Kidney tubule cell (primary cell): ENCODE measurements around the gene EEIG2.
"Not testable (repeated sequence)": the region's sequence is repeated elsewhere in the genome, so short reads cannot be mapped to it uniquely, and the experiment has no call there.

Experiments used
- DNase-seq: peaks from one replicate; pipeline ENCODE4 v3.0.0-alpha.2; 2018; ENCODE audit warnings: low spot score

EEIG2 gene

GRCh38 chr1:108559215-108560186 is at the start of gene EEIG2:
EEIG2 (plus strand) TSS chr1:108560100; CDS start chr1:108560429, 329 bp downstream.
- peak; percentile 88 for DNase-seq

- DNase-seq: no peak
These were observed 48.1 kb upstream of the EEIG2 start for GRCh38 chr1:108511764-108512163.

- peak; percentile 39 for DNase-seq
These were observed 47.5 kb upstream of the EEIG2 start for GRCh38 chr1:108512239-108513043.

GRCh38 chr1:108513044-108513415 is 46.9 kb upstream of the EEIG2 start:
- no peak for DNase-seq

DNA sequence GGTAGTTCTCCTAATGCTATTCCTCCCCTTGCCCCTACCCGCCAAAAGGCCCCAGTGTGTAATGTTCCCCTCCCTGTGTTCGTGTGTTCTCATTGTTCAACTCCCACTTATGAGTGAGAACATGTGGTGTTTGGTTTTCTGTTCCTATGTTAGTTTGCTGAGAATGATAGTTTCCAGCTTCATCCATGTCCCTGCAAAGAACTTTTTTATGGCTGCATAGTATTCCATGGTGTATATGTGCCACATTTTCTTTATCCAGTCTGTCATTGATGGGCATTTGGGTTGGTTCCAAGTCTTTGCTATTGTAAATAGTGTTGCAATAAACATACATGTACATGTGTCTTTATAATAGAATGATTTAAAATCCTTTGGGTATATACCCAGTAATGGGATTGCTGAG is 46.0 kb upstream of the EEIG2 start:
- DNase-seq: not testable (repeated sequence)

DNA sequence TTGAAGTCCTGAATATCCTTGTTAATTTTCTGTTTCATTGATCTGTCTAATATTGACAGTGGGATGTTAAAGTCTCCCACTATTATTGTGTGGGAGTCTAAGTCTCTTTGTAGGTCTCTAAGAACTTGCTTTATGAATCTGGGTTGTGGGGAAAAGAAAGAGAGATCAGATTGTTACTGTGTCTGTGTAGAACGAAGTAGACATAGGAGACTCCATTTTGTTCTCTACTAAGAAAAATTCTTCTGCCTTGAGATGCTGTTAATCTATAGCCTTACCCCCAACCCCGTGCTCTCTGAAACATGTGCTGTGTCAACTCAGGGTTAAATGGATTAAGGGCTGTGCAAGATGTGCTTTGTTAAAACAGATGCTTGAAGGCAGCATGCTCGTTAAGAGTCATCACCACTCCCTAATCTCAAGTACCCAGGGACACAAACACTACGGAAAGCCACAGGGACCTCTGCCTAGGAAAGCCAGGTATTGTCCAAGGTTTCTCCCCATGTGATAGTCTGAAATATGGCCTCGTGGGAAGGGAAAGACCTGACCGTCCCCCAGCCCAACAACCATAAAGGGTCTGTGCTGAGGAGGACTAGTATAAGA is 42.5 kb upstream of the EEIG2 start:
- not testable (repeated sequence) for DNase-seq

GRCh38 chr1:108521990-108522393 is 37.9 kb upstream of the EEIG2 start:
- DNase-seq: no peak

DNA sequence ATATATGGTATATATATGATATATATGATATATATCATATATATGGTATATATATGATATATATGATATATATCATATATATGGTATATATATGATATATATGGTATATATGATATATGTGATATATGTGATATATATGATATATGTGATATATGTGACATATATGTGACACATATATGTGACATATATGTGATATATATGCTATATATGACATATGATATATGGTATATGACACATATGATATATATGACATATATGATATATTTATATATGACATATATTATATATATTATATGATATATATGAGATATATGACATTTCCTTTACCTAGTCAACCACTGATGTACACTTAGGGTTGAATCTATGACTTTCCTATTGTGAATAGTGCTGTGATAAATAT is 36.1 kb upstream of the EEIG2 start:
- DNase-seq: no peak

DNA sequence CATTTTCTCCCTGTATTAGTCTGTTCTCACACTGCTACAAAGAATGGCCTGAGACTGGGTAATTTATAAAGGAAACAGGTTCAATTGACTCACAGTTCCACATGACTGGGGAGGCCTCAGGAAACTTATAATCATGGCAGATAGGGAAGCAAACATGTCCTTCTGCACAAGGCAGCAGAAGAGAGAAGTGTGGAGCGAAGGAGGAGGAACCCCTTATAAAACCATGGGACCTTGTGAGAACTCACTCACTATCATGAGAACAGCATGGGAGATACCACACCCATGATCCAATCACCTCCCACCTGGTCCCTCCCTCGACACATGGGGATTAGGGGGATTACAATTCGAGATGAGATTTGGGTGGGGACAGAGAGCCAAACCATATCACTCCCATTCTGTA is 35.2 kb upstream of the EEIG2 start:
- no peak for DNase-seq

DNA sequence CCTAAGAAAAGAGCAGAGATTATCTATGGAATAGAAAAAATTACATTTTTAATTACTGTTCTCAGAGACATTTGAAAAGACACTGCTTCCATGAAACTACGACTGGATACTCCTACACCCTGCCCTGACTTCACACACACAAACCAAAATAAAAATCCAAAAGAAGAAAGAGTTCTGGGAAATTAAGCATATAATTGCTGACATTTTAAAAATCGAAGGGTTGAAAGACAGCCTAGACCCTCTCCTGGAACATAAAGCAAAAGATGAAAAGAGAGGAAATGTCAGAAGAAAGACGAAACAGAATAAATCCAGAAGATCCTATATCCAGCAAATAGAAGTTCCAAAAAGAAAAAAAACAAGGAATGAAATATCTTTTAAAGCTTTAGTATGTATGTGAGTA is 32.8 kb upstream of the EEIG2 start:
- DNase-seq: no peak

DNA sequence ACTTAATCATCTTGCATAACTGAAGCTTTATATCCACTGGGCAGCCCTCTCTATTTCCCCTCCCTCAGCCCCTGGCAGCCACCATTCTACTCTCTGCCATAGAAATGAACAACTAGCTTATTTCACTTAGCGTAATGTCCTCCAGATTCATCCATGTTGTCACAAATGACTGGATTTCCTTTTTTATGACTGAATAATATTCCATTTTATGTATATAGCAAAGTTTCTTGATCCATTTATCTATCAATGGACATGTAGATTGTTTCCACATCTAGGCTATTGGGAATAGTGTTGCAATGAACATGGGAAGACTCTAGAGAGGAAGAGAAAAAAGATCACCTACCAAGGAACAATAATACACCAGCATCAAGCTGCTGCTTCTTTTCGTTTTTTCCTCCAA is 32.1 kb upstream of the EEIG2 start:
- no peak for DNase-seq

GRCh38 chr1:108531444-108531843 is 28.5 kb upstream of the EEIG2 start:
- DNase-seq: no peak

- no peak for DNase-seq
These were observed 27.2 kb upstream of the EEIG2 start for GRCh38 chr1:108532730-108533129.

- DNase-seq: no peak
These were observed 26.4 kb upstream of the EEIG2 start for GRCh38 chr1:108533351-108534083.

DNA sequence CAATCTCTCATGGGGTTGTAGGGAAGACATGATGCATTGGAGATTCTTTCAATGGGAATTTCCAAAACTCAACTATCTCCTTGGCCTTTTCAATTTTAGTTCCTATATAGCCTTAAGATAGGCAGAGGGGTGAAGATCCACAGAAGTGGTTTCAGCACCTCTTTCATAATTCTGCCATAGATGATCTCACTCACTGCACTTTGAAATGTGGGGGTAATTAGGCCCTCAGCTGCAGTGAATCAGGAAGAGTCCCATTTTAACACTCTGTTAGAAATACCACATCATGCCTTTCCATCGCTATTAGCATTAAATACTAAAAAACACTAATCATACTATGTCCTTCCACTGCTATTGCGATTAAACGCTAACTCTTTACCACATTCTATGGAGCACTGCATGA is 25.1 kb upstream of the EEIG2 start:
- no peak for DNase-seq

GRCh38 chr1:108535315-108535897 is 24.5 kb upstream of the EEIG2 start:
- not testable (repeated sequence) for DNase-seq

DNA sequence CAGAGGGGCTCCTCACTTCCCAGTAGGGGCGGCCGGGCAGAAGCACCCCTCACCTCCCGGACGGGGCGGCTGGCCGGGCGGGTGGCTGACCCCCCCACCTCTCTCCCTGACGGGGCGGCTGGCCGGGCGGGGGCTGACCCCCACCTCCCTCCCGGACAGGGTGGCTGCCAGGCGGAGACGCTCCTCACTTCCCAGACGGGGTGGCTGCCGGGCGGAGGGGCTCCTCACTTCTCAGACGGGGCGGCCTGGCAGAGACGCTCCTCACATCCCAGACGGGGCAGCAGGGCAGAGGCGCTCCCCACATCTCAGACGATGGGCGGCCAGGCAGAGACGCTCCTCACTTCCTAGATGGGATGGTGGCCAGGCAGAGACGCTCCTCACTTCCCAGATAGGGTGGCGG is 23.9 kb upstream of the EEIG2 start:
- not testable (repeated sequence) for DNase-seq

- peak; percentile 20 for DNase-seq
These were observed 23.1 kb upstream of the EEIG2 start for GRCh38 chr1:108536791-108537190.

GRCh38 chr1:108537976-108538375 is 21.9 kb upstream of the EEIG2 start:
- no peak for DNase-seq

- DNase-seq: no peak
These were observed 18.9 kb upstream of the EEIG2 start for GRCh38 chr1:108540977-108541376.

DNA sequence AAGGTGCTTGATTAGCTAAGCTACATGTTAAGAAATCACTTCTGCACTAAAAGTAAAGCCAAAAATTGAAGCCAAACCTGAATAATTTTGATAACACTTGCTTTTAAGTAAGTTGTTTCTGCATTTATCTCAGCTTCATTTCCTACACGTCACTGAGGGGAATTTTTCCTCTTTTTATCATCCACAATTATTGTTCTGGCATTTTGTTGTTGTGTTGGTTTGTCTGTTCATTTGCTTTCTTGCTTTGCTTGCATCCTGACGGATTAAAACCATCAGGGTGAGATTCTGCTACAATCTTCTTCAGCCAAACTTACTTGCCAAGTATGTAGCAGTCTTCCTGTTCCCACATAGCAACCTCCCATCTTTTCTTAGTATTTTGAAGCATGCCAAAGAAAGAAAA is 18.0 kb upstream of the EEIG2 start:
- DNase-seq: no peak
